ENCODE measurements around the gene PTPN12.

The PTPN12 gene

GRCh38 chr7:77549106-77549870 lies 12.2 kb downstream of the PTPN12 start:
- TF ChIP-seq ZNF274 (IDR thresholded peaks at IDR 0.05; ENCODE audit: low read depth, low read length), result no peak
- no peak overlapping the region for H3K4me3 ChIP-seq (ENCODE audit: low read length)

GRCh38 chr7:77550586-77550985 lies 13.5 kb downstream of the PTPN12 start:
- no peak overlapping the region for H3K4me3 ChIP-seq (ENCODE audit: low read length)
- TF ChIP-seq ZNF274 (IDR thresholded peaks at IDR 0.05; ENCODE audit: low read depth, low read length), result no peak

- no peak for TF ChIP-seq ZNF274 (IDR thresholded peaks at IDR 0.05; ENCODE audit: low read depth, low read length)
- H3K4me3 ChIP-seq (ENCODE audit: low read length), result no peak overlapping the region
Observed at GRCh38 chr7:77553123-77553522, 16.0 kb downstream of the PTPN12 start.

- H3K4me3 ChIP-seq (ENCODE audit: low read length), result no peak overlapping the region
- TF ChIP-seq ZNF274 (IDR thresholded peaks at IDR 0.05; ENCODE audit: low read depth, low read length), result no peak
Observed at GRCh38 chr7:77558284-77558967, 21.3 kb downstream of the PTPN12 start.

GRCh38 chr7:77561352-77561751 lies 24.3 kb downstream of the PTPN12 start:
- no peak overlapping the region; the same call in 1 of the 2 replicates for H3K4me3 ChIP-seq (ENCODE audit: low read length)
- TF ChIP-seq ZNF274 (IDR thresholded peaks at IDR 0.05; ENCODE audit: low read depth, low read length), result no peak

GRCh38 chr7:77563275-77563674 lies 26.2 kb downstream of the PTPN12 start:
- no peak for TF ChIP-seq ZNF274 (IDR thresholded peaks at IDR 0.05; ENCODE audit: low read depth, low read length)
- H3K4me3 ChIP-seq (ENCODE audit: low read length), result no peak overlapping the region

- H3K4me3 ChIP-seq (ENCODE audit: low read length), result no peak overlapping the region
- no peak for TF ChIP-seq ZNF274 (IDR thresholded peaks at IDR 0.05; ENCODE audit: low read depth, low read length)
Observed at GRCh38 chr7:77565917-77566316, 28.8 kb downstream of the PTPN12 start.

- no peak overlapping the region for H3K4me3 ChIP-seq (ENCODE audit: low read length)
- TF ChIP-seq ZNF274 (IDR thresholded peaks at IDR 0.05; ENCODE audit: low read depth, low read length), result no peak
Observed at GRCh38 chr7:77566421-77566820, 29.3 kb downstream of the PTPN12 start.

GRCh38 chr7:77569514-77570232 lies 32.6 kb downstream of the PTPN12 start:
- no peak for TF ChIP-seq ZNF274 (IDR thresholded peaks at IDR 0.05; ENCODE audit: low read depth, low read length)
- H3K4me3 ChIP-seq (ENCODE audit: low read length), result no peak overlapping the region

- no peak overlapping the region for H3K4me3 ChIP-seq (ENCODE audit: low read length)
- no peak for TF ChIP-seq ZNF274 (IDR thresholded peaks at IDR 0.05; ENCODE audit: low read depth, low read length)
Observed at GRCh38 chr7:77570330-77571011, 33.4 kb downstream of the PTPN12 start.

GRCh38 chr7:77571801-77572200 lies 34.7 kb downstream of the PTPN12 start:
- no peak for TF ChIP-seq ZNF274 (IDR thresholded peaks at IDR 0.05; ENCODE audit: low read depth, low read length)
- H3K4me3 ChIP-seq (ENCODE audit: low read length), result no peak overlapping the region

GRCh38 chr7:77575187-77575586 lies 38.1 kb downstream of the PTPN12 start:
- H3K4me3 ChIP-seq (ENCODE audit: low read length), result no peak overlapping the region
- no peak for TF ChIP-seq ZNF274 (IDR thresholded peaks at IDR 0.05; ENCODE audit: low read depth, low read length)

GRCh38 chr7:77576856-77577255 lies 39.8 kb downstream of the PTPN12 start:
- no peak overlapping the region for H3K4me3 ChIP-seq (ENCODE audit: low read length)
- no peak for TF ChIP-seq ZNF274 (IDR thresholded peaks at IDR 0.05; ENCODE audit: low read depth, low read length)

- no peak overlapping the region for H3K4me3 ChIP-seq (ENCODE audit: low read length)
- no peak for TF ChIP-seq ZNF274 (IDR thresholded peaks at IDR 0.05; ENCODE audit: low read depth, low read length)
Observed at GRCh38 chr7:77579797-77580196, 42.7 kb downstream of the PTPN12 start.
